HUES6 (cell line): ENCODE measurements around the gene CASP8AP2.
A peak's percentile ranks its signal among the peaks of the same experiment; 100 is the strongest.
"Not testable (repeated sequence)": the region's sequence is repeated elsewhere in the genome, so short reads cannot be mapped to it uniquely, and the experiment has no call there.

Experiments used
- H3K27ac ChIP-seq: 2 replicates; pipeline ENCODE4 v1.7.0; 2013; ENCODE audit warnings: low read depth, mild to moderate bottlenecking, low read length, inconsistent platforms
- H3K27me3 ChIP-seq: 2 replicates; pipeline ENCODE4 v1.6.1; 2013; ENCODE audit warnings: low read length; ENCODE audit not compliant: control insufficient read depth, insufficient read depth
- H3K36me3 ChIP-seq: 2 replicates; pipeline ENCODE4 v1.6.1; 2013; ENCODE audit warnings: low read length; ENCODE audit not compliant: control insufficient read depth, insufficient read depth
- H3K4me1 ChIP-seq: 2 replicates; pipeline ENCODE4 v1.6.1; 2013; ENCODE audit warnings: low read length; ENCODE audit not compliant: control insufficient read depth, insufficient read depth
- H3K4me3 ChIP-seq: 2 replicates; pipeline ENCODE4 v1.5.1; 2013; ENCODE audit warnings: low read depth, low read length
- H3K9ac ChIP-seq: one replicate; pipeline ENCODE4 v1.6.1; 2013; ENCODE audit warnings: mild to moderate bottlenecking, low read length
- H3K9me3 ChIP-seq: 2 replicates; pipeline ENCODE4 v1.6.1; 2013; ENCODE audit warnings: low read depth, low read length; ENCODE audit not compliant: control insufficient read depth, insufficient read depth

Gene CASP8AP2

DNA sequence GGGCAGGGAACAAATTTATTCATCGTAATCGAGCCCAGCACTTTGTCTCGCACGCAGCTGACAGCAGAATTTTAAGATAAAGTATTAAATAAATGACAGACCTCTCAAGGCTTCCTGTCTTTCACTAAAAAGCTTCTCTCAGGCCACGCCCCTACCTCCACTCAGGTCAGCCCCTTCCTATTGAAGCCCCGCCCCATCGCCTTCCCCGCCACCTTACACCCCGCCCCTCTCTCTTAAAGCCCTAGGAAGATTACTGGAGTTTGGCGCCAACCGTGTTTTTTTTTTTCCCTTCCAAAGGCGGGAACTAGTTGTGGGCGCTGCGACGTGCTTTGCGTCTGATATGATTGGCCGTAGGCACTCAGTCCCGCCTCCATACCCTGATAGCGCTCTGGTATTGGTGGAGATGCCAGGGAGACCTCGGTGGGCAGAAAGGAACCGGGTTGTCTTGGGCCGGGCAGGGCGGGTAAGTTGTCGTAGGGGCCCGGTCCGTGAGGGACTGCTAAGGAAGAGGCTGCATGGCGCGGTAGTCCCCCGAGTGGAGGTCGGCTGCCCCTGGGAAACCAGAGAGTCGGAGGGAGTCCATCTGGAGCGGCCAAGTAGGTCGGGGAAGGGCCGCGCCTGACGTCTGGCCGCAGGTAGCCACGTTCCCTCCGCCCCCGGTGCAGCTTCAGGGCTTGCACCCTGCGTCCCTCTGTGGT is at the start of gene CASP8AP2:
TSS of gene CASP8AP2 (plus strand) at position 409 of the 698 bp plus-strand sequence.
- Histone ChIP-seq H3K36me3 (peaks cover 18% of the 10 kb centered on the region), H3K27ac (peak within 1 kb of the TSS; percentile 91), H3K27me3 (no peaks in the 10 kb centered on the region), H3K4me3 (peak within 1 kb of the TSS; percentile 94), H3K9ac (peak within 1 kb of the TSS; percentile 99), H3K4me1 (peaks cover 5% of the 10 kb centered on the region; the same call in 1 of the 2 replicates), H3K9me3 (no peaks in the 10 kb centered on the region)

DNA sequence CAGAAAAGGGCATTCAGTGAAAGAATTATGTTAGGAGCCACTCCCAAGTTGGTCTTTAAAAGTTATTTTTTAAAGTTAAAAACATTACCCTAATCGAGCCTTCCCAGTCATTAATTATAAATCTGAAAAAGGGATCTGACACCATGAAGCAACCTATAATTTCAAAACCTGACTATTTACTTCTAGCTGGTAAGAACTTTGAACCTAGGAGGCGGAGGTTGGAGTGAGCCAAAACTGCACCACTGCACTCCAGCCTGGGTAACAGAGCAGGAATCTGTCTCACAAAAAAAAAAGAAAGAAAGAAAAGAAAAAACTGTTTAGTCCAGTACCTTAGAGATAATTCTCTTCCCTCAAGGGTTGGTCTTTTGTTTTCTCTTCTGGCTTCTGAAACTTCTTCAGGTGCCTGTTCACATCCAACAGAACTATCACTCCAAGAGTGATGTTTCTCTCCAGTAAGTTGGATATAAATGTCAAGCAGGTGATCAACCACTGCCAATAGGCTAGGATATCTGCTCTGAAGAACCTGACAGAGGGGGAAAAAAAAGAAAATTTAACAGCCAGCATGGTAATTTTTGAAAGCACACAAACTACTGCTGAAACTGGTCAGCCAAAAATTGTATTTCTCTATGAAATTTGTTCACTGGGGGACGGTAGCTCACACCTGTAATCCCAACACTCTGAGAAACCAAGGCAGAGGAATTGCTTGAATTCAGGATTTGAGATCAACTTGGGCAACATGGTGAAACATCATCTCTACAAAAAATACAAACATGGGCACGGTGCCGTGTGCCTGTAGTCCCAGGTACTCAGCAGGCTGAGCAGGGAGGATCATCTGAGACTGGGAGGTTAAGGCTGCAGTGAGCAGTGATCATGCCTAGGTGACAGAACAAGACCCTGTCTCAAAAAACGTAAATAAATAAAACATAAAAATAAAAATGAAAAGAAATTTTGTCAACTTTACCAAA is 48.3 kb upstream of the CASP8AP2 start:
- Histone ChIP-seq H3K36me3 (peaks cover 97% of the 10 kb centered on the region), H3K9ac (no peak overlapping the region), H3K4me3 (no peak overlapping the region), H3K27me3 (no peaks in the 10 kb centered on the region), H3K4me1 (no peaks in the 10 kb centered on the region), H3K27ac (no peak overlapping the region), H3K9me3 (no peaks in the 10 kb centered on the region)

DNA sequence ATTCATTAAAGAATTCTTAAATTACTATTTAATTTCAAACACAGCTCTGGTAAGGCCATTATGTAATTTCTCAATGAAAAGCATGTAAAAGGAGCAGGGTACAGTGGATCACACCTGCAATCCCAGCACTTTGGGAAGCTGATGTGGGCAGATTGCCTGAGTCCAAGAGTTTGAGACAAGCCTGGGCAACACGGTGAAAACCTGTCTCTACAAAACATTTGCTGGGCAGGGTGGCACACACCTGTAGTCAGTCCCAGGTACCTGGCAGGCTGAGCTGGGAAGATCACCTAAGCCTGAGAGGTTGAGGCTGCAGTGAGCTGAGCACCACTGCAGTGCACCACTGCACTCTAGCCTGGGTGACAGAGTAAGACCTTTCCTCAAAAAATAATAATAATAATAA is 47.5 kb upstream of the CASP8AP2 start:
- no peaks in the 10 kb centered on the region for H3K27me3 ChIP-seq
- H3K4me1 ChIP-seq: no peaks in the 10 kb centered on the region
- H3K27ac ChIP-seq: no peak overlapping the region
- H3K4me3 ChIP-seq: no peak overlapping the region
- H3K9ac ChIP-seq: no peak overlapping the region
- H3K9me3 ChIP-seq: no peaks in the 10 kb centered on the region
- H3K36me3 ChIP-seq: peaks cover 97% of the 10 kb centered on the region

DNA sequence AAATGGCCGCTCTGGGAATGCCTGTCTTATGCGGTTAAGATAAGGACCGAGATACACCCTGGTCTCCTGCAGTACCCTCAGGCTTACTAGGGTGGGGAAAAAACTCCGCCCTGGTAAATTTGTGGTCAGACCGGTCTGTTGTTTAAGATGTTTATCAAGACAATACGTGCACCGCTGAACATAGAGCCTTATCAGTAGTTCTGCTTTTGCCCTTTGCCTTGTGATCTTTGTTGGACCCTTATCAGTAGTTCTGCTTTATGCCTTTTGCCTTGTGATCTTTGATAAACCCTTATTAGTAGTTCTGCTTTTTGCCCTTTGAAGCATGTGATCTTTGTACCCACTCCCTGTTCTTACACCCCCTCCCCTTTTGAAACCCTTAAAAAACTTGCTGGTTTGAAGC is 46.4 kb upstream of the CASP8AP2 start:
- not testable (repeated sequence) for H3K27me3 ChIP-seq, H3K9me3 ChIP-seq, H3K4me3 ChIP-seq, H3K27ac ChIP-seq, H3K9ac ChIP-seq, H3K4me1 ChIP-seq
- H3K36me3 ChIP-seq: peaks cover 97% of the 10 kb centered on the region

DNA sequence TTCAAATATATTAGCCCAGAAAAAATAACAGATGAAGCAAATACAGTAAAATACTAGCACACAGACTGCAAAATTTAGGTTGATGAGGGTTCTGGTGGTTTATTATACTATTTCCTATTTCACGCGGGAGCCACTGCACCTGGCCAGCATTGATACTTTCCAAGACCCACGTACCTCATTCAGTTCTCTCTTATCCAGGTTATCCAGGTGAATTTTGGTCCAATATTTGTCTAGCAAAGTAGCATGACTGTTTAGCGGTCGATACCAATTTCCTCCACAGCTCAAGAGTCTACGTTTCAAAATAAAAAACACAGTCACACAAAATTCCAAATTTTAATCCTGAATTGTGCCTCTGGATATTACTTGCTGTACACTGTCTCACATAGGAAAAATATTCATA is 44.8 kb upstream of the CASP8AP2 start:
- Histone ChIP-seq H3K27me3 (no peaks in the 10 kb centered on the region), H3K36me3 (peaks cover 98% of the 10 kb centered on the region), H3K4me3 (no peak overlapping the region)

DNA sequence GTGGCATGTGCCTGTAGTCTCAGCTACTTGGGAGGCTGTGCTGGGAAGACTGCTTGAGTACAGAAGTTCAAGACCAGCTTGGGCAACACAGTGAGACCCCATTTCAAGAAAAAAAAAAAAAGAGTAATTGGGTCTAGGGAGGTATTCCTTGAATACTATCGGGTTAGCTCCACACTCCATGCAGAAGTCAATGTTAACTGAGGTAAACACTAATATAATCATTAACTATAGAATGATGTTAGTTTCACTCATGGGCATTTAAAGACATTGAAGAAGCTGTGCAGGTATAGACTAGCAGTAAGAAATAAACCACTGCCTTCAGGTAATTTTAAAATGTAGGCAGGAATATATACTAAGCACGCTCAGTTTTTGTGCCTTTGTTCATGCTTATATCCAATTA is 42.7 kb upstream of the CASP8AP2 start:
- no peak overlapping the region for H3K9ac ChIP-seq
- no peaks in the 10 kb centered on the region for H3K27me3 ChIP-seq
- H3K27ac ChIP-seq: no peak overlapping the region
- H3K4me1 ChIP-seq: no peaks in the 10 kb centered on the region
- no peak overlapping the region for H3K4me3 ChIP-seq
- H3K9me3 ChIP-seq: no peaks in the 10 kb centered on the region
- peaks cover 96% of the 10 kb centered on the region for H3K36me3 ChIP-seq

More for the DNA sequence above, 44.8 kb upstream of the CASP8AP2 start:
- no peak overlapping the region for H3K9ac ChIP-seq
- H3K27ac ChIP-seq: no peak overlapping the region
- no peaks in the 10 kb centered on the region for H3K4me1 ChIP-seq
- H3K9me3 ChIP-seq: no peaks in the 10 kb centered on the region

DNA sequence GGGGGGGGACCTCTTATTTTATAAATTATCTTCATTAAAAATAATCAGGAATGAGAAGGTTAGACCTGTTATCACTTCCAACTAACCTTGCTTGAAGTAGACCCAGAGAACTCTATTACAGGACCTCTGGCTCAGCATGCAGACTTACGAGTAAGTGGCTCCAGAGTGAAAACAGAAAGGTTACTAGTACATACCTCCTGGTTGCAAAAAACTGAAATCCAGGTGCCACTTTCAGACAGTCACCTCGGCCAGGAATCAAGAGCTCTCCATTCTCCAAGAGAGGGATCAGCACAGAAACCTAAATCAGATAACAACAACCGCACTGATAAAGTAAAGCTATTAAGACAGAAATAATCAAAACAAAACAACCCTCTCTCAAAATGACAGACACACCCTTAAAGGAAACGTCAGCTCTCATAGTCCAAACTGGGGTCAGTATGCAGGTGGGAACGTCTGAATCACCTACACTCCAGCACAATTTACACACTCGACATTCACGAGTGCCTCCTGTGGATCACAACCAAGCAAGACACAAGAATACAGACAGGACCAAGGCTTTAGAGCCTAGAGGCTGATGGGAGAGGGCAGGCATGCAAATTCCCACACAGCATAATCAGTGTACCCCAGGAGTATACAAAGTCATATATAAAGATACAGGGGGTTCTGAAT is 41.9 kb upstream of the CASP8AP2 start:
- Histone ChIP-seq H3K36me3 (peaks cover 96% of the 10 kb centered on the region), H3K9ac (no peak overlapping the region), H3K27me3 (no peaks in the 10 kb centered on the region), H3K27ac (no peak overlapping the region), H3K4me3 (no peak overlapping the region), H3K4me1 (no peaks in the 10 kb centered on the region), H3K9me3 (no peaks in the 10 kb centered on the region)

DNA sequence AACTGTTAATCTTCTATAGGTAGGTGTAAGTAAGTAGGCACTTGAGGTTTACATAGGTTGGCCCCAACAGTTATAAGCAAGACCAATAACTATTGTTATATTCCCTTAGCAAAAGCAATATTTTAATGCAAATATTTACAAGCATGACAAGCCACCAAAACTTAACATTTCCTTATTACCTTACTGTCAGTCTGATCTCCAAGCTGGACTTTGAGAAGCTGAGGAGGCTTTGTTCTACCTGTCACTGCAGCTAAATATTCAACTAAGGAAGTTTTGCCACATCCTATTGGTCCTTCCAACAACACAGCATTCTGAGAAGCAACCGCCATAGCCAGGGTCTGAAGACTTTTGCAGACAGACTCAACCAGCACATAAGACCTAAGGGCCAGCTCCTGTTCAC is 39.7 kb upstream of the CASP8AP2 start:
- Histone ChIP-seq H3K27ac (no peak overlapping the region), H3K9me3 (no peaks in the 10 kb centered on the region), H3K4me3 (no peak overlapping the region), H3K27me3 (no peaks in the 10 kb centered on the region), H3K36me3 (peaks cover 96% of the 10 kb centered on the region), H3K4me1 (no peaks in the 10 kb centered on the region), H3K9ac (no peak overlapping the region)

DNA sequence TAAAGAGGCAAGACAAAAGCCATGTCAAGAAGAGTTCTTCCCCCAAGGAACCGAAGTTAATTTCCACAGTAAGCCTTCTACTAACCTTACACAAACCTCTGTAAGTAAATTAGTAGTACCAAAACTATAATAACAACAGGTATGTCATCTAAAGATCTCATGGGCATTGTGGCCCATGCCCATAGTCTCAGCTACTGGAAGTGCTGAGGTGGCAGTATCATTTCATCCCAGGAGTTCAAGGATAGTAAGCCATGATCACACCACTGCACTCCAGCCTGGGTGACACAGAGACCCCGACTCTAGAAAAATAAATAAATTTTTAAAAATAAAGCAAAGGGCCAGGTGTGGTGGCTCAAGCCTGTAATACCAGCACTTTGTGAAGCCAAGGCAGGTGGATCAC is 39.3 kb upstream of the CASP8AP2 start:
- H3K4me1 ChIP-seq: no peaks in the 10 kb centered on the region
- H3K27me3 ChIP-seq: no peaks in the 10 kb centered on the region
- H3K9me3 ChIP-seq: no peaks in the 10 kb centered on the region
- H3K4me3 ChIP-seq: no peak overlapping the region
- H3K36me3 ChIP-seq: peaks cover 96% of the 10 kb centered on the region
- H3K27ac ChIP-seq: no peak overlapping the region
- H3K9ac ChIP-seq: no peak overlapping the region

DNA sequence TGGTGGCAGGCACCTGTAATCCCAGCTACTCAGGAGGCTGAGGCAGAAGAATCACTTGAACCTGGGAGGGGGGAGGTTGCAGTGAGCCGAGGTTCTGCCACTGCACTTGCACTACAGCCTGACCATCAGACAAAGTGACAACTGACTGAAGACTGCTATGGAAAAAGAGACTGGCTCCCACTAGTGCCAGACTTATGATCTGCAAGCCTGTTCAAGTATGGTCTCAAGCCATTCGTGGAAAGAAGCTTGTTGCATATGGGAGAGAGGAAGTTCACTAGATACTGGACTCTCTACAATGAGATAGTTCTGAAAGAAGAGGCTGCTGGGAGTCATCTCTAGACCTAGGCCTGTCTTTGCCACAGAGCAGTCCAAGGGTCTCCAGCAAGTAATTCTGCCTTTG is 36.8 kb upstream of the CASP8AP2 start:
- Histone ChIP-seq H3K27me3 (no peaks in the 10 kb centered on the region), H3K36me3 (peaks cover 88% of the 10 kb centered on the region), H3K9ac (no peak overlapping the region), H3K9me3 (no peaks in the 10 kb centered on the region), H3K4me3 (no peak overlapping the region), H3K27ac (no peak overlapping the region), H3K4me1 (no peaks in the 10 kb centered on the region)

DNA sequence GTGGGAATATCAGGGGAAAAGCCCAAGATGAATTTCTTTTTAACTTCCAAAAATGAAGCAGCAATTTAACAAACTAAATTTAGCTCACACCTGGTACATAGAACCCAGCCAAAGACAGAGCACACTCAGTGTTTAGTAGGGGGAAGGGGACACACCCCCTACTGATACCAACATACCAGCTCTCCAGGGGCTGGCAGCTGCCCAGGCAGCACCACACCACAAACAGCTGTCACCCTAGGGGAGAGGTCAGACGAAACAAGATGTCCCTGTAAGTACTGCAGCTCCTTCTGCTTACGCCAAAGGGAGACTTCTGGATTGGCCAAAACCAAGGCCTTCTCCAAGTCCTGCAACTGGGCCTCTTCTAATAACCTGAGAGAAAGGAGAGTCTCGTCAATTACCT is 36.1 kb upstream of the CASP8AP2 start:
- Histone ChIP-seq H3K4me1 (no peaks in the 10 kb centered on the region), H3K9ac (no peak overlapping the region), H3K36me3 (peaks cover 85% of the 10 kb centered on the region), H3K4me3 (no peak overlapping the region), H3K27ac (no peak overlapping the region), H3K27me3 (no peaks in the 10 kb centered on the region), H3K9me3 (no peaks in the 10 kb centered on the region)
